HEK293T (cell line): ENCODE data around the gene DOCK2.

Experiments used
- ARNT ChIP-seq: fragments of 450-650 bp; IDR thresholded peaks from 2 replicates; pipeline ENCODE4 v1.6.1; 2017; ENCODE audit warnings: mild to moderate bottlenecking
- BHLHE40 ChIP-seq: fragments of 450-650 bp; IDR thresholded peaks from 2 replicates; pipeline ENCODE4 v1.6.1; 2016; ENCODE audit warnings: mild to moderate bottlenecking, moderate library complexity, borderline replicate concordance
- CTBP1 ChIP-seq: fragments of 450-650 bp; IDR thresholded peaks from 2 replicates; pipeline ENCODE4 v1.6.1; 2016; ENCODE audit warnings: borderline replicate concordance
- ELF4 ChIP-seq: fragments of 450-650 bp; IDR thresholded peaks from 2 replicates; pipeline ENCODE4 v1.6.1; 2017; ENCODE audit warnings: antibody characterized with exemption
- FOXK2 ChIP-seq: fragments of 450-650 bp; IDR thresholded peaks from 2 replicates; pipeline ENCODE4 v1.6.1; 2016; ENCODE audit warnings: mild to moderate bottlenecking
- FOXM1 ChIP-seq: fragments of 450-650 bp; IDR thresholded peaks from 2 replicates; pipeline ENCODE4 v1.6.1; 2017; ENCODE audit warnings: mild to moderate bottlenecking, borderline replicate concordance
- L3MBTL2 ChIP-seq: fragments of 450-650 bp; conservative IDR thresholded peaks from 2 replicates; pipeline ENCODE4 v1.6.1; 2016; ENCODE audit warnings: mild to moderate bottlenecking
- NFRKB ChIP-seq: fragments of 450-650 bp; IDR thresholded peaks from 2 replicates; pipeline ENCODE4 v1.6.1; 2016; ENCODE audit warnings: mild to moderate bottlenecking, moderate library complexity
- PKNOX1 ChIP-seq: fragments of 450-650 bp; IDR thresholded peaks from 2 replicates; pipeline ENCODE4 v1.6.1; 2016
- SP1 ChIP-seq: fragments of 450-650 bp; IDR thresholded peaks from 2 replicates; pipeline ENCODE4 v1.6.1; 2017
- SUZ12 ChIP-seq: fragments of 450-650 bp; IDR thresholded peaks from 2 replicates; pipeline ENCODE4 v1.6.1; 2016; ENCODE audit warnings: mild to moderate bottlenecking
- TARDBP ChIP-seq: fragments of 450-650 bp; IDR thresholded peaks from 2 replicates; pipeline ENCODE4 v1.6.1; 2016

GRCh38 chr5:169648725-169649310, 11.7 kb downstream of the DOCK2 start:
- TF ChIP-seq FOXM1 (no peak), NFRKB (no peak), FOXK2 (no peak), ELF4 (no peak), BHLHE40 (no peak), PKNOX1 (no peak), TARDBP (no peak), SP1 (no peak), L3MBTL2 (no peak), SUZ12 (no peak), ARNT (no peak), CTBP1 (no peak)
